ENCODE data around the gene DACH1.
A peak's percentile ranks its signal among the peaks of the same experiment; 100 is the strongest.

DACH1 gene

GRCh38 chr13:71712988-71713653, 153.9 kb downstream of the DACH1 start:
- no peak for TF ChIP-seq CTCF (IDR thresholded peaks at IDR 0.05; ENCODE audit: low read depth, low read length)
- no peaks in the 10 kb centered on the region for H3K27me3 ChIP-seq
- peak overlapping the region; percentile 9; the same call in 1 of the 2 replicates for H3K4me3 ChIP-seq (ENCODE audit: low read depth, low read length)
- DNase-seq: peak; percentile 67
- H3K4me1 ChIP-seq: peaks cover 22% of the 10 kb centered on the region; the same call in 1 of the 2 replicates
- no peaks in the 10 kb centered on the region; the same call in 1 of the 2 replicates for H3K9me3 ChIP-seq
- H3K36me3 ChIP-seq: no peaks in the 10 kb centered on the region

- no peaks in the 10 kb centered on the region; the same call in 1 of the 2 replicates for H3K9me3 ChIP-seq
- no peak for TF ChIP-seq CTCF (IDR thresholded peaks at IDR 0.05; ENCODE audit: low read depth, low read length)
- no peak for DNase-seq
- no peaks in the 10 kb centered on the region for H3K36me3 ChIP-seq
- no peaks in the 10 kb centered on the region for H3K27me3 ChIP-seq
- no peak overlapping the region for H3K4me3 ChIP-seq (ENCODE audit: low read depth, low read length)
- H3K4me1 ChIP-seq: peaks cover 7% of the 10 kb centered on the region; the same call in 1 of the 2 replicates
Measured at GRCh38 chr13:71704656-71705055, 162.3 kb downstream of the DACH1 start.

- H3K36me3 ChIP-seq: no peaks in the 10 kb centered on the region
- DNase-seq: no peak
- H3K4me1 ChIP-seq: peaks cover 7% of the 10 kb centered on the region; the same call in 1 of the 2 replicates
- H3K27me3 ChIP-seq: no peaks in the 10 kb centered on the region
- TF ChIP-seq CTCF (IDR thresholded peaks at IDR 0.05; ENCODE audit: low read depth, low read length): no peak
- H3K4me3 ChIP-seq (ENCODE audit: low read depth, low read length): no peak overlapping the region
- no peaks in the 10 kb centered on the region for H3K9me3 ChIP-seq
Measured at GRCh38 chr13:71703138-71703537, 163.9 kb downstream of the DACH1 start.

GRCh38 chr13:71702253-71702652, 164.8 kb downstream of the DACH1 start:
- no peaks in the 10 kb centered on the region for H3K9me3 ChIP-seq
- H3K27me3 ChIP-seq: no peaks in the 10 kb centered on the region
- no peaks in the 10 kb centered on the region for H3K36me3 ChIP-seq
- no peak for DNase-seq
- no peak for TF ChIP-seq CTCF (IDR thresholded peaks at IDR 0.05; ENCODE audit: low read depth, low read length)
- H3K4me1 ChIP-seq: peaks cover 2% of the 10 kb centered on the region; the same call in 1 of the 2 replicates
- H3K4me3 ChIP-seq (ENCODE audit: low read depth, low read length): no peak overlapping the region

- no peak for TF ChIP-seq CTCF (IDR thresholded peaks at IDR 0.05; ENCODE audit: low read depth, low read length)
- no peaks in the 10 kb centered on the region for H3K27me3 ChIP-seq
- DNase-seq: no peak
- H3K9me3 ChIP-seq: no peaks in the 10 kb centered on the region
- H3K36me3 ChIP-seq: no peaks in the 10 kb centered on the region
- no peaks in the 10 kb centered on the region for H3K4me1 ChIP-seq
- no peak overlapping the region for H3K4me3 ChIP-seq (ENCODE audit: low read depth, low read length)
Measured at GRCh38 chr13:71701741-71702140, 165.3 kb downstream of the DACH1 start.

GRCh38 chr13:71699342-71699741, 167.7 kb downstream of the DACH1 start:
- no peak for TF ChIP-seq CTCF (IDR thresholded peaks at IDR 0.05; ENCODE audit: low read depth, low read length)
- H3K27me3 ChIP-seq: no peaks in the 10 kb centered on the region

More at GRCh38 chr13:71699342-71699741, 167.7 kb downstream of the DACH1 start:
- Histone ChIP-seq H3K4me3 (ENCODE audit: low read depth, low read length) (no peak overlapping the region), H3K4me1 (no peaks in the 10 kb centered on the region), H3K36me3 (no peaks in the 10 kb centered on the region), H3K9me3 (no peaks in the 10 kb centered on the region)
- DNase-seq: no peak
